Spinal cord (tissue), 10 donors: ENCODE results near the gene SLC47A1. TPM values are rescaled to one million over a fixed set of nuclear protein-coding genes. Genes with fewer than 3 reads are reported as not detected.
A peak's percentile ranks its signal among the peaks of the same experiment; 100 is the strongest.

Source experiments
- DNase-seq, 6 donors: peaks; one replicate each; pipeline versions ENCODE4 v3.0.0 to v3.0.0-alpha.2; 2013 to 2015; ENCODE audit warnings: low spot score in 6 of 6, low read depth in 4 of 6
- H3K27ac ChIP-seq: one replicate; pipeline ENCODE4 v1.5.1; 2013; ENCODE audit warnings: low read depth, low read length, control low read depth
- H3K27me3 ChIP-seq: one replicate; pipeline ENCODE4 v1.6.1; 2013; ENCODE audit warnings: low read length; ENCODE audit not compliant: control insufficient read depth, insufficient read depth
- H3K36me3 ChIP-seq: one replicate; pipeline ENCODE4 v1.6.1; 2013; ENCODE audit warnings: low read length; ENCODE audit not compliant: control insufficient read depth, insufficient read depth
- H3K4me1 ChIP-seq: one replicate; pipeline ENCODE4 v1.6.1; 2013; ENCODE audit warnings: low read length; ENCODE audit not compliant: control insufficient read depth, insufficient read depth
- H3K4me3 ChIP-seq: one replicate; pipeline ENCODE4 v1.5.1; 2013; ENCODE audit warnings: low read depth, low read length, control low read depth
- H3K9me3 ChIP-seq: one replicate; pipeline ENCODE4 v1.6.1; 2013; ENCODE audit warnings: low read length; ENCODE audit not compliant: control insufficient read depth, insufficient read depth
- WGBS: methylation state at CpG from one replicate; pipeline ENCODE4 v1.1.5; 2013; ENCODE audit warnings: missing lambda C conversion rate; ENCODE audit not compliant: insufficient coverage; 5-methylcytosine and 5-hydroxymethylcytosine counted together
- polyA plus RNA-seq, 2 donors: library from polyadenylated mRNA; unstranded; fragments of 120-200 nt; gene quantifications; one replicate each; pipeline ENCODE4 v1.2.1, GENCODE V29; 2013; ENCODE audit not compliant: insufficient read length in 2 of 2
- total RNA-seq, 2 donors: library from RNA; depleted of rRNA in 1 of 2; stranded (reverse); fragments of 120-200 nt in 1 of 2; fragments of >200 nt in 1 of 2; gene quantifications; one replicate each; pipeline versions ENCODE4 v1.2.3 to v1.2.4, GENCODE V29; 2013 to 2014
- donor health status: healthy.

The SLC47A1 gene
- total and polyA plus RNA-seq, 4 donors: 3.2 to 202 (median 44.7) TPM

GRCh38 chr17:19567216-19568015 lies 33.8 kb downstream of the SLC47A1 start:
- Histone ChIP-seq H3K4me1 (no peaks in the 10 kb centered on the region), H3K27ac (no peak overlapping the region), H3K36me3 (no peaks in the 10 kb centered on the region), H3K4me3 (no peak overlapping the region), H3K9me3 (no peaks in the 10 kb centered on the region), H3K27me3 (no peaks in the 10 kb centered on the region)
- WGBS: 80% methylated on average over 20 of the region's 23 CpGs
- DNase-seq: no peak

GRCh38 chr17:19568016-19568350 lies 34.3 kb downstream of the SLC47A1 start:
- no CpG with 5 or more reads among the region's 1 CpG for WGBS
- no peak overlapping the region for H3K27ac ChIP-seq

GRCh38 chr17:19569785-19570543 lies 36.3 kb downstream of the SLC47A1 start:
- H3K9me3 ChIP-seq: no peaks in the 10 kb centered on the region
- 75% methylated on average over 2 of the region's 3 CpGs for WGBS
- no peaks in the 10 kb centered on the region for H3K27me3 ChIP-seq
- H3K4me1 ChIP-seq: no peaks in the 10 kb centered on the region
- no peaks in the 10 kb centered on the region for H3K36me3 ChIP-seq
- H3K4me3 ChIP-seq: no peak overlapping the region
- no peak overlapping the region for H3K27ac ChIP-seq
- no peak for DNase-seq

More at GRCh38 chr17:19568016-19568350, 34.3 kb downstream of the SLC47A1 start:
- no peaks in the 10 kb centered on the region for H3K27me3 ChIP-seq
- no peaks in the 10 kb centered on the region for H3K36me3 ChIP-seq
- no peak overlapping the region for H3K4me3 ChIP-seq
- no peak for DNase-seq
- H3K9me3 ChIP-seq: no peaks in the 10 kb centered on the region
- H3K4me1 ChIP-seq: no peaks in the 10 kb centered on the region

GRCh38 chr17:19570544-19571062 lies 36.9 kb downstream of the SLC47A1 start:
- DNase-seq: no peak
- H3K4me3 ChIP-seq: no peak overlapping the region
- no peaks in the 10 kb centered on the region for H3K27me3 ChIP-seq
- no peak overlapping the region for H3K27ac ChIP-seq
- H3K36me3 ChIP-seq: no peaks in the 10 kb centered on the region
- no peaks in the 10 kb centered on the region for H3K4me1 ChIP-seq
- no peaks in the 10 kb centered on the region for H3K9me3 ChIP-seq
- WGBS: 73% methylated on average over 3 of the region's 4 CpGs

GRCh38 chr17:19573075-19573474 lies 39.4 kb downstream of the SLC47A1 start:
- no peaks in the 10 kb centered on the region for H3K36me3 ChIP-seq
- H3K4me3 ChIP-seq: no peak overlapping the region
- no peak for DNase-seq
- H3K27me3 ChIP-seq: no peaks in the 10 kb centered on the region
- no peaks in the 10 kb centered on the region for H3K4me1 ChIP-seq
- H3K27ac ChIP-seq: no peak overlapping the region
- WGBS: no CpG with 5 or more reads among the region's 2 CpGs
- H3K9me3 ChIP-seq: no peaks in the 10 kb centered on the region

GRCh38 chr17:19574956-19575355 lies 41.3 kb downstream of the SLC47A1 start:
- no peak overlapping the region for H3K27ac ChIP-seq
- H3K36me3 ChIP-seq: no peaks in the 10 kb centered on the region
- H3K4me1 ChIP-seq: peaks cover 9% of the 10 kb centered on the region
- no peak overlapping the region for H3K4me3 ChIP-seq
- 100% methylated on average over 2 of the region's 4 CpGs for WGBS
- peaks cover 3% of the 10 kb centered on the region for H3K27me3 ChIP-seq
- no peak for DNase-seq
- no peaks in the 10 kb centered on the region for H3K9me3 ChIP-seq

GRCh38 chr17:19578545-19578944 lies 44.9 kb downstream of the SLC47A1 start:
- no peak overlapping the region for H3K27ac ChIP-seq
- H3K9me3 ChIP-seq: no peaks in the 10 kb centered on the region
- WGBS: 14% methylated on average over 2 of the region's 4 CpGs
- DNase-seq: peak in 1 of 6 donors; percentile 69
- peaks cover 14% of the 10 kb centered on the region for H3K4me1 ChIP-seq
- H3K36me3 ChIP-seq: no peaks in the 10 kb centered on the region
- H3K4me3 ChIP-seq: no peak overlapping the region
- peaks cover 3% of the 10 kb centered on the region for H3K27me3 ChIP-seq

- Histone ChIP-seq H3K27ac (no peak overlapping the region), H3K9me3 (no peaks in the 10 kb centered on the region), H3K4me3 (peak overlapping the region; percentile 5), H3K27me3 (peaks cover 3% of the 10 kb centered on the region), H3K4me1 (peaks cover 14% of the 10 kb centered on the region), H3K36me3 (no peaks in the 10 kb centered on the region)
- 22% methylated on average over 16 of the region's 19 CpGs for WGBS
- DNase-seq: peak in 2 of 6 donors; percentile 30 to 32
Observed at GRCh38 chr17:19579192-19579761, 45.6 kb downstream of the SLC47A1 start.

GRCh38 chr17:19579867-19580565 lies 46.4 kb downstream of the SLC47A1 start:
- peaks cover 14% of the 10 kb centered on the region for H3K4me1 ChIP-seq
- no peaks in the 10 kb centered on the region for H3K36me3 ChIP-seq
- H3K4me3 ChIP-seq: peak overlapping the region; percentile 33
- H3K27ac ChIP-seq: no peak overlapping the region
- WGBS: 8% methylated on average over 76 of the region's 76 CpGs
- no peaks in the 10 kb centered on the region for H3K9me3 ChIP-seq
- peaks cover 3% of the 10 kb centered on the region for H3K27me3 ChIP-seq
- peak in 2 of 6 donors; percentile 62 to 71 for DNase-seq
